Ovary (tissue), 9 donors: ENCODE results near the gene NRXN2. TPM values are rescaled to one million over a fixed set of nuclear protein-coding genes. Genes with fewer than 3 reads are reported as not detected.
A peak's percentile ranks its signal among the peaks of the same experiment; 100 is the strongest.

ENCODE experiments used
- DNase-seq, 5 donors: peaks; one replicate each; pipeline ENCODE4 v3.0.0-alpha.2; 2019 to 2020
- H3K27ac ChIP-seq, 2 donors: fragments of 200-600 bp; one replicate each; pipeline versions ENCODE4 v1.5.1 to v1.8.0; 2019 to 2022
- H3K27me3 ChIP-seq: fragments of 200-600 bp; one replicate; pipeline ENCODE4 v1.8.0; 2022
- H3K36me3 ChIP-seq: fragments of 200-600 bp; sonication (generic); one replicate; pipeline ENCODE4 v1.5.1; 2019
- H3K4me1 ChIP-seq: one replicate; pipeline ENCODE4 v1.8.1; 2013; ENCODE audit warnings: mild to moderate bottlenecking, moderate library complexity; ENCODE audit not compliant: insufficient read depth
- H3K4me3 ChIP-seq: fragments of 200-600 bp; sonication (generic); one replicate; pipeline ENCODE4 v1.5.1; 2017
- H3K9me3 ChIP-seq, 2 donors: fragments of 200-600 bp in 1 of 2; sonication (generic) in 1 of 2; one replicate each; pipeline versions ENCODE4 v1.5.1 to v1.8.1; 2013 to 2019; ENCODE audit warnings: mild to moderate bottlenecking in 1 of 2, moderate library complexity in 1 of 2
- EP300 ChIP-seq: sonication (generic); formaldehyde crosslinking; IDR thresholded peaks from one replicate; pipeline ENCODE4 v1.6.1; 2017; ENCODE audit warnings: antibody characterized with exemption
- POLR2A ChIP-seq: fragments of 450-650 bp; IDR thresholded peaks from one replicate; pipeline ENCODE4 v1.6.1; 2017; ENCODE audit warnings: antibody characterized with exemption, mild to moderate bottlenecking, moderate library complexity
- WGBS, 3 donors: extraction: QIAGEN DNeasy Blood & Tissue Kit in 1 of 3; methylation state at CpG; one replicate each; pipeline versions ENCODE4 v1.1.5 to v1.1.7; 2013 to 2017; 5-methylcytosine and 5-hydroxymethylcytosine counted together
- intact Hi-C, 4 donors: fragments of 100-400 bp; cut with DNase I; formaldehyde crosslinking; loops; one replicate each; pipeline versions ENCODE4 v1.11.0 to v1.15.1; 2022 to 2023
- polyA plus RNA-seq, 2 donors: library from polyadenylated mRNA; stranded (reverse); fragments of 200-250 nt in 1 of 2; fragments of 350-450 nt in 1 of 2; fragmentation: Illumina TruSeq in 1 of 2; extraction: RNeasy Lipid Tissue Mini Kit (QIAGEN cat#74804) in 1 of 2; gene quantifications; one replicate each; pipeline ENCODE4 v1.2.3, GENCODE V29; 2013 to 2014
- total RNA-seq, 7 donors: library from RNA; depleted of rRNA in 2 of 7; stranded (reverse); fragments of >200 nt in 2 of 7; fragmentation: NEBNext Ultra II Directional in 3 of 7; extraction: Animal tissue kit (Norgen Biotek cat#: 25700) in 3 of 7; gene quantifications; one replicate each; pipeline versions ENCODE4 v1.1.0 to v1.2.4, GENCODE V29; 2016 to 2023
- TF ChIP-seq, protein P1 (sequence below), 3 donors: fragments of 450-650 bp in 2 of 3; fragments of 200-600 bp in 1 of 3; IDR thresholded peaks; one replicate each; pipeline versions ENCODE4 v1.5.1 to v1.8.0; 2016 to 2022; ENCODE audit warnings: antibody characterized with exemption in 3 of 3, mild to moderate bottlenecking in 1 of 3
- donor health status: DM: no; HTN: no; CAD: no; lungs with moderate emphysema.
- donor health status: DM: no; HTN: no; CAD: no.
- donor health status: Bipolar disorder and iron deficiency.
- donor health status: DM: yes; HTN: yes; CAD: no.
- donor health status: DM: no; HTN: no; CAD: no.
- donor health status: DM: yes; HTN: yes; CAD: no.

Gene NRXN2
- total and polyA plus RNA-seq, 9 donors, result 6.4 to 64.1 (median 19.7) TPM

DNA sequence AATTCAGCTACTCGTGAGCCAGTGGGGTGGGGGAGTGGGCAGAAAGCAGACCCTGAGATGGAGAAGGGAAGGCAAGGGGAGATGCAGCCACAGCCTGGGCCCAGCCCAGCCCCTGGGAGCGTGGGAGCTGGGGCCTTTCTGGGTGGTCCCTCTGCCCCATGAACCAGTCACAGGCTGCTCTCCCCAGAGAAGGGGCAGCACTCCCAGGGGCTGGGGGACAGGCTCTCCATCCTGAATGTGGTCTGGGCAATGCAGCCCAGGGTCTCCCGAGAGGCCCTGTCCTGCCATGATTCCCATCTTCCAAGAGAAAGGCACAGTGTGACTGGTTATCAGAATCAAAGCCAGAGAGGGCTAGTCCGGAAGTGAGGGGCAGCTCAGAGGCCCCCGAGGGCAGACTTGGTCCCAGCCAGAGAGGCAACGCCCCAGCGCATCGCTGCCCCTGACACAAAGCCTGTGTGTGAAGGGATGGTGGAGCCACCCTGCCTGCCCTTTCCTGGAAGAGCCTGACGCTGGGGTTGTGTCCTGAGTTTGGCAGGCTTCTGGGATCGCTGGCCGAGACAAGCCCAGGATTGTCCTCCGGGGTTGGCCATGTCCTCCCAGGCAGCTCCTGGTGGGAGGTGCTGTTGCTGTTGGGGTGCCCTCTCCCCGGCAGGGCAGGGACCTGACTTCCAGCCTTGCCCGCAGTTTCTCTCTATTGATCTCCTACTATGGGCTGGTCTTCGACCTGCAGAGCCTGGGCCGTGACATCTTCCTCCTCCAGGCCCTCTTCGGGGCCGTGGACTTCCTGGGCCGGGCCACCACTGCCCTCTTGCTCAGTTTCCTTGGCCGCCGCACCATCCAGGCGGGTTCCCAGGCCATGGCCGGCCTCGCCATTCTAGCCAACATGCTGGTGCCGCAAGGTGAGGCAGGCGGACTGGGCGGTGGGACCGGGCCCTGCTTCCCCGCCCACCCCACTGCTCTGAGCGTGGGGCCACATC, 155.8 kb downstream of the NRXN2 start:
- H3K27ac ChIP-seq, result peak overlapping the region; percentile 26 to 62
- TF ChIP-seq EP300, result no peak
- TF ChIP-seq, protein P1, sequence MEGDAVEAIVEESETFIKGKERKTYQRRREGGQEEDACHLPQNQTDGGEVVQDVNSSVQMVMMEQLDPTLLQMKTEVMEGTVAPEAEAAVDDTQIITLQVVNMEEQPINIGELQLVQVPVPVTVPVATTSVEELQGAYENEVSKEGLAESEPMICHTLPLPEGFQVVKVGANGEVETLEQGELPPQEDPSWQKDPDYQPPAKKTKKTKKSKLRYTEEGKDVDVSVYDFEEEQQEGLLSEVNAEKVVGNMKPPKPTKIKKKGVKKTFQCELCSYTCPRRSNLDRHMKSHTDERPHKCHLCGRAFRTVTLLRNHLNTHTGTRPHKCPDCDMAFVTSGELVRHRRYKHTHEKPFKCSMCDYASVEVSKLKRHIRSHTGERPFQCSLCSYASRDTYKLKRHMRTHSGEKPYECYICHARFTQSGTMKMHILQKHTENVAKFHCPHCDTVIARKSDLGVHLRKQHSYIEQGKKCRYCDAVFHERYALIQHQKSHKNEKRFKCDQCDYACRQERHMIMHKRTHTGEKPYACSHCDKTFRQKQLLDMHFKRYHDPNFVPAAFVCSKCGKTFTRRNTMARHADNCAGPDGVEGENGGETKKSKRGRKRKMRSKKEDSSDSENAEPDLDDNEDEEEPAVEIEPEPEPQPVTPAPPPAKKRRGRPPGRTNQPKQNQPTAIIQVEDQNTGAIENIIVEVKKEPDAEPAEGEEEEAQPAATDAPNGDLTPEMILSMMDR (IDR thresholded peaks at IDR 0.05), result no peak
- TF ChIP-seq POLR2A, result no peak
- no peaks in the 10 kb centered on the region for H3K36me3 ChIP-seq
- intact Hi-C loops, result no loop called here
- no peak overlapping the region for H3K4me3 ChIP-seq
- no peaks in the 10 kb centered on the region for H3K27me3 ChIP-seq
- WGBS, 3 donors, result 82 to 84% (median 83%) methylated on average over 30 of the region's 30 CpGs
- DNase-seq, result peak in 1 of 5 donors; percentile 53
- H3K4me1 ChIP-seq, result peaks cover 2% of the 10 kb centered on the region
- H3K9me3 ChIP-seq, result no peaks in the 10 kb centered on the region

DNA sequence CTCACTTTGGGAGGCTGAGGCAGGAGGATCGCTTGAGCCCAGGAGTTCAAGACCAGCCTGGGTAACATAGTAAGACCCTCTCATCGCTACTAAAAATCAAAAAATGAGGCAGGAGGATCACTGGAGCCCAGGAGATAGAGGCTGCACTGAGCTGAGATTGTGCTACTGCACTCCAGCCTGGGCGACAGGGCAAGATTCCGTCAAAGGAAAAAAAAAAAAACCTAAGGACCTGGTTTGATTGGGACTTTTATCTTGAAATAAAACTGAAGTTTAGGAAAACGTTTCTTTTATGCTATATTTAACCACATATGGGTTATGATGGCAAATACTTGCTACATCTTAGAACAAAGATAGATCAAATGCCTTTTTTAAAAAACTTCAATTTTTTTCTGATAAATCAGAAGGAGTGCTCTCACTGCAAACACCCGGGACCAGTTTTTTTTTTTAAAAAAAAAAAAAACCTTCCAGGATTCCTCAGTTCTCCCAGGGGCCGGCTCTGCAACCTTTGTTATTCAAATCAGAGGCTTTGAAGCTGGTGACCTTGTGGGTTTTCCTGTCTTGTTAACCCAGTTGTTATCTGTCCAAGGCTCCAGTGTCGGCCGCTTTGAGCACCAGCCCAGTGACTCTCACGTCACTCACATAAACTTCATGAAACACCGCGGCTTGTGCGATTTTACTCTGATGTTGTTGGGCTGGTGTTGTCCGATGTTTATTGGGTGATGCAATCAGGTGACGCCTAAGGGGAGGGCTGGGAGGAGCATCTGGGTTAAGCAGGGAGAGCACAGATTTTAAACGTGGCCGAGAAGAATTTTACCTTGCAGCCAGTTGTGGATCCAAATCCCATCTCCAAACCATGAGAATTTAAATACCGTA, 156.7 kb downstream of the NRXN2 start:
- H3K36me3 ChIP-seq, result no peaks in the 10 kb centered on the region
- TF ChIP-seq EP300 (no peak), POLR2A (no peak)
- TF ChIP-seq, protein P1 (IDR thresholded peaks at IDR 0.05), result no peak
- peak; percentile 59 to 86 (median 78) for DNase-seq
- H3K4me3 ChIP-seq, result no peak overlapping the region
- intact Hi-C loops, result no loop called here
- peak overlapping the region; percentile 26 to 62 for H3K27ac ChIP-seq
- WGBS, 3 donors, result 16 to 18% (median 17%) methylated on average over 18 of the region's 18 CpGs
- peaks cover 2% of the 10 kb centered on the region for H3K4me1 ChIP-seq
- no peaks in the 10 kb centered on the region for H3K9me3 ChIP-seq
- H3K27me3 ChIP-seq, result no peaks in the 10 kb centered on the region

DNA sequence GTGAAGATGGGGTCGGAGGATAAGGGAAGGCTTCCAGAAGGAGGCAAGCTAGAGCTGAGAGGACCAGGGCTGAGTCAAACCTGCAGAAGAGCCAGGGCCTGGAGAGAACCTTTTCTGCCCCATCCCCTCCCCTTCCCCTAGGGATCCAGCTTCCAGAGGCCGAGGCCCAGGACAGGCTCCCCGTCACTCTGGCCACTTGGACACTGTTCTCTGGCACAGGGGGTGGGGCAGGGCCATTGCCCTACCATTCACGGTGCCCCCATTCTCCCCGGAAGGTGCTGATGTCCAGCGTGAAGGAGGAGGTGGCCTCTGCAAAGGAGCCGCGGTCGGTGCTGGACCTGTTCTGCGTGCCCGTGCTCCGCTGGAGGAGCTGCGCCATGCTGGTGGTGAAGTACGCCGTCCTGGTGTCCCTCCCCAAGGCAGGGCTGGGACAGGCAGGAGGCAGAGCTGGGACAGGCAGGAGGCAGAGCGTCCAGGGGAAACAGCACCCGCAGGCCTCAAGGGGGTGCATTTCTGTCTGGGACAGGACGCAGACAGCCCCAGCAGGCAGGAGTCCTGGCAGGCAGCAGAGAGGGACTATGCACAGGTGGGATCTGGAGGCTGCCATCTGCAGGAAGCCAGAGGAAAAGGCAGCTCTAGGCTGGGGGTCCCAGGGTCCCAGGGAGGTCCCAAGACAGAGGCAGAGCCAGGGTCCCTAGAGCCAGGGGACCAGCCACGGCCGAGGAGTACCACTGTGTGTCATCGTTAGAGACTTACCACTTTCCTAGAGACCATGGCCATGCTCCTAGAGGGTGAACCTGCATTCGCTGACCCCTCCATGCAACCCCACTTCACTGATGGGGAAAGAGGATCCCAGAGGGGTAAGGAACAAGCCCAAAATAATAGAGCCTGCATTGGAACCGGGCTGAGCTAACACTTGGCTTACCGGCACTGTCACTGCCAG, 157.8 kb downstream of the NRXN2 start:
- 89 to 94% (median 91%) methylated on average over 24 of the region's 24 CpGs for WGBS, 3 donors
- intact Hi-C loops, result no loop called here
- no peak for DNase-seq

More for the DNA sequence above, 157.8 kb downstream of the NRXN2 start:
- Histone ChIP-seq H3K4me3 (no peak overlapping the region), H3K27ac (no peak overlapping the region), H3K36me3 (no peaks in the 10 kb centered on the region), H3K27me3 (no peaks in the 10 kb centered on the region), H3K4me1 (peaks cover 2% of the 10 kb centered on the region), H3K9me3 (no peaks in the 10 kb centered on the region)
- no peak for TF ChIP-seq EP300
- no peak for TF ChIP-seq POLR2A
- TF ChIP-seq, protein P1 (IDR thresholded peaks at IDR 0.05), result no peak
